Right atrium auricular region (tissue), 2 donors: ENCODE data around the gene MTG2. TPM values are rescaled to one million over a fixed set of nuclear protein-coding genes. Genes with fewer than 3 reads are reported as not detected.

Experiments
- DNase-seq: peaks from one replicate; pipeline ENCODE4 v3.0.0-alpha.2; 2019; ENCODE audit warnings: low spot score
- H3K27ac ChIP-seq, 2 donors: fragments of 200-600 bp; sonication (generic); 1 replicate in 1 of 2; 2 replicates in 1 of 2; pipeline ENCODE4 v1.5.1; 2016 to 2019
- H3K27me3 ChIP-seq, 2 donors: fragments of 200-600 bp; sonication (generic); one replicate each; pipeline versions ENCODE4 v1.5.1 to v1.6.0; 2017 to 2019
- H3K36me3 ChIP-seq: fragments of 200-600 bp; sonication (generic); one replicate; pipeline ENCODE4 v1.5.1; 2016
- H3K4me1 ChIP-seq, 2 donors: fragments of 200-600 bp; sonication (generic); one replicate each; pipeline versions ENCODE4 v1.5.1 to v1.6.0; 2017 to 2019
- H3K4me3 ChIP-seq, 2 donors: fragments of 200-600 bp; sonication (generic); 1 replicate in 1 of 2; 2 replicates in 1 of 2; pipeline ENCODE4 v1.5.1; 2017 to 2019; ENCODE audit warnings: mild to moderate bottlenecking in 1 of 2, moderate library complexity in 1 of 2
- H3K9me3 ChIP-seq, 2 donors: fragments of 200-600 bp; sonication (generic); one replicate each; pipeline ENCODE4 v1.5.1; 2019
- total RNA-seq, 2 donors: library from RNA; depleted of rRNA; stranded (reverse); fragments of >200 nt; gene quantifications; one replicate each; pipeline ENCODE4 v1.1.0, GENCODE V29; 2016
- TF ChIP-seq, protein P1 (sequence below), 2 donors: fragments of 200-600 bp; sonication (generic); IDR thresholded peaks; one replicate each; pipeline ENCODE4 v1.5.1; 2019; ENCODE audit warnings: antibody characterized with exemption in 2 of 2

The MTG2 gene
- total RNA-seq, 2 donors from 2014 or later, result 20.7 to 24.1 TPM

DNA sequence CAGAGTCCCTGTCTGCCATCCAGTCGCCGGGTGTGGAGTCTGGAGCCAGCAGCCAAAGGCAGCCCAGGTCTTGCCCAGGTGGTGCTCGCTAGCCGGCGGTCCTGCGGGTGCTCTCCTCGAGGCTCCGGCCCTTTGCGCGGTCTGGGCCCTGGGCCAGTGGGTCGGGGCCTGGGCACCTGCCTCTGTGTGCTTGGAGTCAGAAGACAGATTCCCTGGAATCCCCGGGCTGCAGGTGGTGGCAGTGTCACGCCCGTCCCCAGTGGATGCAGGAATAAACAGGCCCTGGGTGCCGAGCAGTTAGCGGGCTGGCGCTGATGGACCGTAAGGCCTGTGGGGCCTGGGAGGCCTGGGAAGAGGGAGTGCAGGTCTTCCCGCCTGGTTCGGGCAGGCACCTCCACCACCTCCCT lies 33.9 kb upstream of the MTG2 start:
- DNase-seq, result no peak
- TF ChIP-seq, protein P1, sequence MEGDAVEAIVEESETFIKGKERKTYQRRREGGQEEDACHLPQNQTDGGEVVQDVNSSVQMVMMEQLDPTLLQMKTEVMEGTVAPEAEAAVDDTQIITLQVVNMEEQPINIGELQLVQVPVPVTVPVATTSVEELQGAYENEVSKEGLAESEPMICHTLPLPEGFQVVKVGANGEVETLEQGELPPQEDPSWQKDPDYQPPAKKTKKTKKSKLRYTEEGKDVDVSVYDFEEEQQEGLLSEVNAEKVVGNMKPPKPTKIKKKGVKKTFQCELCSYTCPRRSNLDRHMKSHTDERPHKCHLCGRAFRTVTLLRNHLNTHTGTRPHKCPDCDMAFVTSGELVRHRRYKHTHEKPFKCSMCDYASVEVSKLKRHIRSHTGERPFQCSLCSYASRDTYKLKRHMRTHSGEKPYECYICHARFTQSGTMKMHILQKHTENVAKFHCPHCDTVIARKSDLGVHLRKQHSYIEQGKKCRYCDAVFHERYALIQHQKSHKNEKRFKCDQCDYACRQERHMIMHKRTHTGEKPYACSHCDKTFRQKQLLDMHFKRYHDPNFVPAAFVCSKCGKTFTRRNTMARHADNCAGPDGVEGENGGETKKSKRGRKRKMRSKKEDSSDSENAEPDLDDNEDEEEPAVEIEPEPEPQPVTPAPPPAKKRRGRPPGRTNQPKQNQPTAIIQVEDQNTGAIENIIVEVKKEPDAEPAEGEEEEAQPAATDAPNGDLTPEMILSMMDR (IDR thresholded peaks at IDR 0.05), result no peak
- peaks cover 0 to 41% of the 10 kb centered on the region in 2 donors for H3K4me1 ChIP-seq

DNA sequence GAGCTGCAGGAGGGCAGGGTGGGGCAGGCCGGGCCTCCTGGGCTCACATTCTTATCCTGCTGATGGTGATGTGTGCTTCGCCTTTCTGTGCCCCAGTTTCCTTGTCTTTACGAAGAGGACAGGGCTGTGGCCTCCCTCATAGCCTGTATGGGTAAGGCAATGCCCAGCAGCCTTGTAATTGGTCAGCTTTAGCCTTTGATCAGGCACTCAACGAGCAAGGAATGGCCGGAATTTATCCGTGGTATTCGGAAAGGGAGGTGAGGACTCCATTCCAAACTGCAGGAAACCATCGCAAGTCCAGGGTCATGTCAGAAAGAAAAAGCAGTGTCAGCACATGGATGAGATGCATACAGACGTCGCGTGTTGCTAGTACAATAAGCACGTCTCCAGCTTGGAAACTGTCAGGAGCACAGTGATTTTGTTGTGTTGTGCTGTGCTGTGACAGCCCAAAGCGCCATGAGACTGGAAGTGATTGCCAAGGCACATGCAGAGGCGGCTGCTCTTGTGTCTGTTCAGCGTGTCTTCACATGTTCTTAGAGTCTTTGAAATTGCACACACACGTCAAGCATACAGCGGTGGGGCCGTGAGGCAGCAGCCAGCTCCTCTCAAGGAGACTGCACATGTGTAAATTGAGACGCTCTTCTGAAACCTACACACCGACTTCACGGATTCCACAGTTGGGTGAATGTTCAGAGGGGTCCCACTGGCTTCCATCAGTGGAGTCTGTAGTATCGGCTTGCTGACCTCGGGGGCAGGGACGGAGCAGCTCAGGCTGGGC lies 33.1 kb upstream of the MTG2 start:
- H3K27ac ChIP-seq, result no peak overlapping the region
- H3K4me3 ChIP-seq, result no peak overlapping the region
- TF ChIP-seq, protein P1 (IDR thresholded peaks at IDR 0.05), result no peak
- DNase-seq, result no peak
- no peaks in the 10 kb centered on the region for H3K36me3 ChIP-seq
- no peaks in the 10 kb centered on the region for H3K9me3 ChIP-seq
- H3K27me3 ChIP-seq, result no peaks in the 10 kb centered on the region
- H3K4me1 ChIP-seq, result peaks cover 0 to 38% of the 10 kb centered on the region in 2 donors

More for the DNA sequence above, 33.9 kb upstream of the MTG2 start:
- no peak overlapping the region for H3K4me3 ChIP-seq
- H3K27ac ChIP-seq, result no peak overlapping the region
- no peaks in the 10 kb centered on the region for H3K9me3 ChIP-seq
- H3K27me3 ChIP-seq, result no peaks in the 10 kb centered on the region
- no peaks in the 10 kb centered on the region for H3K36me3 ChIP-seq

DNA sequence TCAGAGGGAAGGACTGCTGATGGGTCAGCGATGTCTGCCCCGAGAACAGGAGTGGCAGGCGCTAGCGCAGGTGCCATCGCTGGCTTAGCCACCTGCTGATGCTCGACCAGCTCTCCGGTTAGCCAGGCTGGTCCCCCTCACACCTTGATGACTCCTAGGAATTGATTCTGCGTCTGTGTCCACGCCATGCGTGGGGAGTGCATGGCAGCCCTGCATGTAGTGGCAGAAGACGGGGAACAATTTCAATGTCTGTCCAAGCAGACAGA lies 32.6 kb upstream of the MTG2 start:
- DNase-seq, result no peak
- TF ChIP-seq, protein P1 (IDR thresholded peaks at IDR 0.05), result no peak
- peaks cover 0 to 33% of the 10 kb centered on the region in 2 donors for H3K4me1 ChIP-seq
- H3K27me3 ChIP-seq, result no peaks in the 10 kb centered on the region
- no peak overlapping the region for H3K4me3 ChIP-seq
- H3K27ac ChIP-seq, result no peak overlapping the region
- H3K36me3 ChIP-seq, result no peaks in the 10 kb centered on the region
- H3K9me3 ChIP-seq, result no peaks in the 10 kb centered on the region

DNA sequence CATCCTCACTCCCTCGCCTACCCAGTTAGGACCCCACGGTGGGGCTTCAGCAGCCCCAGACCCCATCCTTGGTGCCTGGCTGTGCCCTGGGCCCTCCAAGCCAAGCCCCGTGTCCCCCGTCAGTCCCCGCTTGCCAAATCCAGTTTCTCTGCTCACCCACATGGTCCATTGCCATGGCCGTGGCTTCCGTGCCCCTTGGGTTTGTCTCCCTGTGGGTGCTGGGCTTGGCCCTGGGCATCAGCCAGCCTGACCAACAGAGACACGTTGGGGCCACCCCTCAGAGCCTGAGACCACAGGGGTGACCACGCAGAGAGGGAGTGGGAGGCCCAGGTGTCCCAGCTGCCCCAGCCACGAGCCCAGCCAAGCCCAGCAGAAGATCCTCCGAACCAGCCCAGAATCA lies 31.6 kb upstream of the MTG2 start:
- Histone ChIP-seq H3K4me1 (peaks cover 0 to 25% of the 10 kb centered on the region in 2 donors), H3K27ac (no peak overlapping the region), H3K4me3 (no peak overlapping the region), H3K36me3 (no peaks in the 10 kb centered on the region), H3K27me3 (no peaks in the 10 kb centered on the region), H3K9me3 (no peaks in the 10 kb centered on the region)
- TF ChIP-seq, protein P1 (IDR thresholded peaks at IDR 0.05), result no peak
- DNase-seq, result no peak

DNA sequence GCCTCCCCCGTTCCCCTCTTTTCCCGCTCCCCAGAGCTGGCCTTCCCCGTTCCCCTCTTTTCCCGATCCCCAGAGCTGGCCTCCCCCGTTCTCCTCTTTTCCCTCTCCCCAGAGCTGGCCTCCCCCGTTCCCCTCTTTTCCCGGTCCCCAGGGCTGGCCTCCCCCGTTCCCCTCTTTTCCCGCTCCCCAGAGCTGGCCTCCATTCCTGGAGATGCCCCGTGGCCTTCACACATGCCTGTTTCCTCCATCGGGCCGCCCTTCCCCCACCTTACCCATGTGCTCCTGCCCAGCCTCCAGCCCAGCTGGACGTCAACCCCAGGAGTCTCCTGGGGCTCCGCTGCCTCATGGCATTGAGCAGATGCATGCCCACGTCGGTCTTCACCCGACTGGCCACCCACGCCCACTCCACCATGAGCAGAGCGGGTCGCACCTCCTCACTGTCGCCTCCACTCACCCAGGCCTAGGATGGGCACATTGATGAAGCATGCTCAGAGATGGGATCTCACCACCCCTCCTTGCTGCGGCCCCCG lies 30.9 kb upstream of the MTG2 start:
- TF ChIP-seq, protein P1 (IDR thresholded peaks at IDR 0.05), result no peak
- H3K4me3 ChIP-seq, result no peak overlapping the region
- peaks cover 0 to 31% of the 10 kb centered on the region in 2 donors for H3K4me1 ChIP-seq
- H3K27me3 ChIP-seq, result no peaks in the 10 kb centered on the region
- no peaks in the 10 kb centered on the region for H3K9me3 ChIP-seq
- no peaks in the 10 kb centered on the region for H3K36me3 ChIP-seq
- H3K27ac ChIP-seq, result no peak overlapping the region
- no peak for DNase-seq
